ENCODE data around the gene ADGRB3. TPM values are rescaled to one million over a fixed set of nuclear protein-coding genes. Genes with fewer than 3 reads are reported as not detected.

Gene ADGRB3
- total and polyA plus RNA-seq, 4 donors = 0.21 to 2.3 (median 0.48) TPM

- 67% methylated on average over 1 of the region's 1 CpG for WGBS
- DNase-seq (ENCODE audit: low spot score) = no peak
- no peaks in the 10 kb centered on the region for H3K4me1 ChIP-seq (ENCODE audit: control insufficient read depth in 4 of 4, insufficient read depth in 4 of 4, low read length in 3 of 4)
- H3K4me3 ChIP-seq (ENCODE audit: low read depth in 1 of 3, low read length in 3 of 3) = no peak overlapping the region
- no peaks in the 10 kb centered on the region for H3K27me3 ChIP-seq (ENCODE audit: control insufficient read depth in 4 of 4, insufficient read depth in 4 of 4, low read length in 3 of 4)
- H3K27ac ChIP-seq (ENCODE audit: low read depth in 1 of 2, low read length in 2 of 2) = no peak overlapping the region
- TF ChIP-seq MAX (IDR thresholded peaks at IDR 0.05) (no peak), FOXA1 (IDR thresholded peaks at IDR 0.05) (no peak), TAF1 (conservative IDR thresholded peaks at IDR 0.05) (no peak), HNF4G (IDR thresholded peaks at IDR 0.05) (no peak), HNF4A (conservative IDR thresholded peaks at IDR 0.05) (no peak), NR2F2 (IDR thresholded peaks at IDR 0.05) (no peak), ATF3 (IDR thresholded peaks at IDR 0.05) (no peak)
- H3K36me3 ChIP-seq (ENCODE audit: control insufficient read depth in 4 of 4, insufficient read depth in 3 of 4, low read depth in 1 of 4, low read length in 3 of 4) = no peaks in the 10 kb centered on the region
- no peak overlapping the region for H3K9ac ChIP-seq (ENCODE audit: low read depth in 1 of 2, low read length in 2 of 2)
- H3K9me3 ChIP-seq (ENCODE audit: control insufficient read depth in 4 of 4, low read length in 3 of 4) = no peaks in the 10 kb centered on the region
These were observed 387.9 kb downstream of the ADGRB3 start for GRCh38 chr6:69022993-69023392.

DNA sequence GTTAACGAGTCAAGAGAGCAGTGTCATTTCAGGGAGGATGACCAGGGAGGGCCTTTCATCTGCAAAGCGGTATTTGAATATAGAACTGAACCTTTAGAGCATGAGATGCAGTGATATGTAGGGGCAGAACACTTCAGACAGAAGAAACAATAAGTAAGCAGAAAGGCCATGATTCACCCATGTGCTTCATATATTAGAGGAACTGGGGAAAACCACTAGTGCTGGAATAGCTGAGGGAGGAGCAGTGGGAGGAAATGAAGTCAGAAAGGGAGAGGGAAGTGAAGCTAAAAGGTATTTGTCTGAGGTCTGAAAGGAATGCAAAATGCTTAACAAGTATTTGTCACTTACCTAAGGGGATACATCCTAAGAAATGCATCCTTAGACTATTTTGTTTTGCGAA lies 391.2 kb downstream of the ADGRB3 start:
- Histone ChIP-seq H3K9me3 (ENCODE audit: control insufficient read depth in 4 of 4, low read length in 3 of 4) (no peaks in the 10 kb centered on the region), H3K27ac (ENCODE audit: low read depth in 1 of 2, low read length in 2 of 2) (no peak overlapping the region), H3K9ac (ENCODE audit: low read depth in 1 of 2, low read length in 2 of 2) (no peak overlapping the region), H3K4me3 (ENCODE audit: low read depth in 1 of 3, low read length in 3 of 3) (no peak overlapping the region), H3K27me3 (ENCODE audit: control insufficient read depth in 4 of 4, insufficient read depth in 4 of 4, low read length in 3 of 4) (no peaks in the 10 kb centered on the region), H3K36me3 (ENCODE audit: control insufficient read depth in 4 of 4, insufficient read depth in 3 of 4, low read depth in 1 of 4, low read length in 3 of 4) (no peaks in the 10 kb centered on the region), H3K4me1 (ENCODE audit: control insufficient read depth in 4 of 4, insufficient read depth in 4 of 4, low read length in 3 of 4) (no peaks in the 10 kb centered on the region)
- no peak for TF ChIP-seq NR2F2 (IDR thresholded peaks at IDR 0.05)
- TF ChIP-seq SP1 (IDR thresholded peaks at IDR 0.05) = no peak
- no peak for TF ChIP-seq RAD21 (IDR thresholded peaks at IDR 0.05)
- no peak for TF ChIP-seq FOXA1 (IDR thresholded peaks at IDR 0.05)
- no peak for TF ChIP-seq HNF4G (IDR thresholded peaks at IDR 0.05)
- TF ChIP-seq TAF1 (conservative IDR thresholded peaks at IDR 0.05) = no peak
- TF ChIP-seq FOXA2 (IDR thresholded peaks at IDR 0.05) = no peak
- no peak for TF ChIP-seq HNF4A (conservative IDR thresholded peaks at IDR 0.05)
- no peak for TF ChIP-seq REST (IDR thresholded peaks at IDR 0.05)
- TF ChIP-seq GABPA (IDR thresholded peaks at IDR 0.05 in 1 of 2, conservative IDR thresholded peaks at IDR 0.05 in 1 of 2) = no peak
- WGBS = 77% methylated on average over 3 of the region's 3 CpGs
- DNase-seq (ENCODE audit: low spot score) = no peak

DNA sequence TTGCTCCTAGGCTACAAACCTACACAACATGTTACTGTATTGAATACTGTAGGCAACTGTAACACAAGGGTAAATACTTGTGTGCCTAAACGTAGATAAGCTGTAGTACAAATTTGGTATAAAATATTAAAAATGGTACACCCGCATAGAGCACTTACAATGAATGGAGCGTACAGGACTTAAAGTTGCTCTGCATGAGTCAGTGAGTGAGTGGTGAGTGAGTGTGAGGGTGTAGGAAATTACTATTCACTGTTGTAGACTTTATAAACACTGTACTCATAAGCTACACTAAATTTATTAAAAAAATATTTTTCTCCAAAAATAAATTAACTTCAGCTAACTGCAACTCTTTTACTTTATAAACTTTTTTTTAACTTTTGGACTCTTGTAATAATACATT lies 391.6 kb downstream of the ADGRB3 start:
- H3K9me3 ChIP-seq (ENCODE audit: control insufficient read depth in 4 of 4, low read length in 3 of 4) = no peaks in the 10 kb centered on the region
- H3K9ac ChIP-seq (ENCODE audit: low read depth in 1 of 2, low read length in 2 of 2) = no peak overlapping the region
- no peaks in the 10 kb centered on the region for H3K36me3 ChIP-seq (ENCODE audit: control insufficient read depth in 4 of 4, insufficient read depth in 3 of 4, low read depth in 1 of 4, low read length in 3 of 4)
- no peak for DNase-seq (ENCODE audit: low spot score)
- no peaks in the 10 kb centered on the region for H3K27me3 ChIP-seq (ENCODE audit: control insufficient read depth in 4 of 4, insufficient read depth in 4 of 4, low read length in 3 of 4)
- H3K27ac ChIP-seq (ENCODE audit: low read depth in 1 of 2, low read length in 2 of 2) = no peak overlapping the region
- no peak overlapping the region for H3K4me3 ChIP-seq (ENCODE audit: low read depth in 1 of 3, low read length in 3 of 3)
- no peak for TF ChIP-seq RXRA (IDR thresholded peaks at IDR 0.05)
- no peak for TF ChIP-seq REST (IDR thresholded peaks at IDR 0.05)
- TF ChIP-seq YY1 (IDR thresholded peaks at IDR 0.05) = no peak
- no peak for TF ChIP-seq RAD21 (IDR thresholded peaks at IDR 0.05)
- no peak for TF ChIP-seq GABPA (IDR thresholded peaks at IDR 0.05 in 1 of 2, conservative IDR thresholded peaks at IDR 0.05 in 1 of 2)
- TF ChIP-seq ATF3 (IDR thresholded peaks at IDR 0.05) = no peak
- TF ChIP-seq EGR1 (IDR thresholded peaks at IDR 0.05; ENCODE audit: low read depth in 2 of 2) = no peak
- TF ChIP-seq, protein P1, sequence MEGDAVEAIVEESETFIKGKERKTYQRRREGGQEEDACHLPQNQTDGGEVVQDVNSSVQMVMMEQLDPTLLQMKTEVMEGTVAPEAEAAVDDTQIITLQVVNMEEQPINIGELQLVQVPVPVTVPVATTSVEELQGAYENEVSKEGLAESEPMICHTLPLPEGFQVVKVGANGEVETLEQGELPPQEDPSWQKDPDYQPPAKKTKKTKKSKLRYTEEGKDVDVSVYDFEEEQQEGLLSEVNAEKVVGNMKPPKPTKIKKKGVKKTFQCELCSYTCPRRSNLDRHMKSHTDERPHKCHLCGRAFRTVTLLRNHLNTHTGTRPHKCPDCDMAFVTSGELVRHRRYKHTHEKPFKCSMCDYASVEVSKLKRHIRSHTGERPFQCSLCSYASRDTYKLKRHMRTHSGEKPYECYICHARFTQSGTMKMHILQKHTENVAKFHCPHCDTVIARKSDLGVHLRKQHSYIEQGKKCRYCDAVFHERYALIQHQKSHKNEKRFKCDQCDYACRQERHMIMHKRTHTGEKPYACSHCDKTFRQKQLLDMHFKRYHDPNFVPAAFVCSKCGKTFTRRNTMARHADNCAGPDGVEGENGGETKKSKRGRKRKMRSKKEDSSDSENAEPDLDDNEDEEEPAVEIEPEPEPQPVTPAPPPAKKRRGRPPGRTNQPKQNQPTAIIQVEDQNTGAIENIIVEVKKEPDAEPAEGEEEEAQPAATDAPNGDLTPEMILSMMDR (IDR thresholded peaks at IDR 0.05; ENCODE audit: low read depth, low read length, missing input control) = no peak
- no peak for TF ChIP-seq TAF1 (conservative IDR thresholded peaks at IDR 0.05)
- no peak for TF ChIP-seq SP1 (IDR thresholded peaks at IDR 0.05)
- TF ChIP-seq NR2F2 (IDR thresholded peaks at IDR 0.05) = no peak
- TF ChIP-seq FOXA1 (IDR thresholded peaks at IDR 0.05) = no peak
- no peak for TF ChIP-seq HNF4G (IDR thresholded peaks at IDR 0.05)
- 50% methylated on average over 3 of the region's 3 CpGs for WGBS
- H3K4me1 ChIP-seq (ENCODE audit: control insufficient read depth in 4 of 4, insufficient read depth in 4 of 4, low read length in 3 of 4) = no peaks in the 10 kb centered on the region
